HUES48 (cell line): Measurements from ENCODE around the gene DTL.

ENCODE experiments used
- H3K27ac ChIP-seq: one replicate; pipeline ENCODE4 v1.7.0; 2013; ENCODE audit warnings: low read depth, low read length, inconsistent platforms
- H3K27me3 ChIP-seq: 2 replicates; pipeline ENCODE4 v1.6.1; 2013; ENCODE audit warnings: mild to moderate bottlenecking, low read length; ENCODE audit not compliant: control insufficient read depth, insufficient read depth
- H3K36me3 ChIP-seq: 2 replicates; pipeline ENCODE4 v1.6.1; 2013; ENCODE audit warnings: low read length; ENCODE audit not compliant: control insufficient read depth, insufficient read depth
- H3K4me1 ChIP-seq: 2 replicates; pipeline ENCODE4 v1.6.1; 2013; ENCODE audit warnings: mild to moderate bottlenecking, low read length; ENCODE audit not compliant: control insufficient read depth, insufficient read depth
- H3K4me3 ChIP-seq: 2 replicates; pipeline ENCODE4 v1.5.1; 2013; ENCODE audit warnings: mild to moderate bottlenecking, low read depth, low read length
- H3K9ac ChIP-seq: 2 replicates; pipeline ENCODE4 v1.6.1; 2013; ENCODE audit warnings: mild to moderate bottlenecking, low read depth, low read length, moderate library complexity
- H3K9me3 ChIP-seq: 2 replicates; pipeline ENCODE4 v1.6.1; 2013; ENCODE audit warnings: low read length; ENCODE audit not compliant: control insufficient read depth, insufficient read depth

DTL gene

GRCh38 chr1:212111536-212111935 is 76.0 kb downstream of the DTL start:
- Histone ChIP-seq H3K9me3 (no peaks in the 10 kb centered on the region), H3K4me3 (no peak overlapping the region), H3K27me3 (no peaks in the 10 kb centered on the region), H3K36me3 (0 out of 2 replicates have a peak, but pooled peaks cover 7% of the 10 kb centered on the region), H3K9ac (no peak overlapping the region), H3K4me1 (peaks cover 17% of the 10 kb centered on the region), H3K27ac (no peak overlapping the region)

- H3K36me3 ChIP-seq, result 0 out of 2 replicates have a peak, but pooled peaks cover 3% of the 10 kb centered on the region
- no peak overlapping the region for H3K27ac ChIP-seq
- H3K27me3 ChIP-seq, result no peaks in the 10 kb centered on the region
- no peaks in the 10 kb centered on the region for H3K9me3 ChIP-seq
- H3K4me1 ChIP-seq, result 0 out of 2 replicates have a peak, but pooled peaks cover 4% of the 10 kb centered on the region
- H3K4me3 ChIP-seq, result no peak overlapping the region
- H3K9ac ChIP-seq, result no peak overlapping the region
These were observed 78.2 kb downstream of the DTL start for GRCh38 chr1:212113706-212114105.

DNA sequence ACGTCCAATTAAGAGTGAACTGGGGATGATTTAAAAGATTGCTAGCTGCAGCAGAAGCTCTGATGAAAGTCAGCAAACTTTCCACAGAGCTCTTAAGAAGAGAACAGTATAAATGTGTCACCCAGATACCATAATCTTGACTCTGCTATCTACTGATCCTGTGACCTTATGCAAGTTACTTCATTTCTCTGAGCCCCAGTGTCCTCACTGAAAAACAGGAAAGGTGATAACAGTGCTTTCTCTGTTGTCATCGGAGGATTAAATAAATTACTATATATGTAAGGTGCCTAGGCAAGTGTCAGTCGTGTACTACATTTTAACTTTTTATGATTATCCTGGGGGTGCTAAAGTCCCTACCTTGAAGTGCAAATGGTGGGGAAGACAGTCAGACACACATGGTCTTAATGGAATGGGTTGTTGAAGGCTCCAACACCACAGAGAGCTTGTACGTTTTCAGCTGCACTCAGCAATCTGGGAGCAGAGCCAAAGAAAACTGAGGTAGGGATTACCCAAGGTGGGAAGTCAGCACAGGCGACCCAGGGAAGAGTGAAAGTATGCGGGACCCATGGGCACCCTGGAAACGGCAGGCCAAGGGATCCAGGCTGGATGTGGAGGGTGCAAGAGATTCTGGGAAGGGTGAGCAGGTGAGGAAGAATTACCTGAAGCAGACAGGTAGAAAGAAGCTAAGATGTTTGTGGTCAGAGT is 82.8 kb downstream of the DTL start:
- Histone ChIP-seq H3K36me3 (no peaks in the 10 kb centered on the region), H3K27ac (no peak overlapping the region), H3K4me3 (no peak overlapping the region), H3K9me3 (no peaks in the 10 kb centered on the region), H3K9ac (no peak overlapping the region), H3K27me3 (no peaks in the 10 kb centered on the region), H3K4me1 (no peaks in the 10 kb centered on the region)

DNA sequence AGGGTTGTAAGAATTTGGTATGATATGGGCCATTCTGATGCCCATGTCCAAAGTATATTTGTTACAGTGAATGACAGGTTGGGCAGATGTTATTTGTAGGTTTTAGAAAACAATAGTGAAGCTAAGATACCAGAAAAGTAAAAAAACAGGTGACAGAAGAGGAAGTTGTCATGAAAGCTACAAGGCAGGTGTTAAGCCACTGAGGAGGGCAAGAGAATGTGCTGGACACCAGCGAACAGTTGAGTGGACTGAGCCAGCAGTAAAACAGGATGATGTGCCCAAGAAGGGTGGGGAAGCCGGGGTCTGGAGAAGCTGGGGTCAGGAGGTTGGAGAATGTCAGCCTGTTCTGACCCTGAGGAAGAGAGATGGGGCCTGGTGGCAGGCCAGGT is 83.3 kb downstream of the DTL start:
- no peaks in the 10 kb centered on the region for H3K4me1 ChIP-seq
- H3K36me3 ChIP-seq, result no peaks in the 10 kb centered on the region
- no peaks in the 10 kb centered on the region for H3K27me3 ChIP-seq
- H3K27ac ChIP-seq, result no peak overlapping the region
- H3K9ac ChIP-seq, result no peak overlapping the region
- H3K9me3 ChIP-seq, result no peaks in the 10 kb centered on the region
- H3K4me3 ChIP-seq, result no peak overlapping the region

DNA sequence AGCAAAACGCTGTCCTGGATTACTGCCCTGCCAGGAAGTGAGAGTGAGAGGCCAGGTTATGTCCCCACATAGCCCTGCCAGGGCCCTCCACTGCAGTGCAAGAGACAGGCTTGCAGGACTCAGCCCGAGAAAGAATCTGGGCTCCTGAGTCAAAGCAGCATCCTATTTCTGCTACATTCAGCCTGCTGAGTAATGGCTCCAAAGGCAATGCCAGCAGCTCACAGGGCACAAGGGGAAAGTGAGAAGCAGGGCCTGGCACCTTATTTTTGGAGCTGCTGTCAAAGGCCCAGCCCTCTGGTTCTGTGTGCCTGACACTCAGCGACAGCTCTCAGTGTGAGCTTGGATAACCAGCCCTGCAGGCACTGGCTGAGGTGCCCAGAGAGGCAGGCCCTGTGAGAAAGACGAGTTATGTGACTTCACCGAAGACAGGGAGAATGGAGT is 83.9 kb downstream of the DTL start:
- no peak overlapping the region for H3K27ac ChIP-seq
- no peaks in the 10 kb centered on the region for H3K36me3 ChIP-seq
- no peaks in the 10 kb centered on the region for H3K27me3 ChIP-seq
- no peaks in the 10 kb centered on the region for H3K4me1 ChIP-seq
- no peak overlapping the region for H3K9ac ChIP-seq
- H3K9me3 ChIP-seq, result no peaks in the 10 kb centered on the region
- H3K4me3 ChIP-seq, result no peak overlapping the region

DNA sequence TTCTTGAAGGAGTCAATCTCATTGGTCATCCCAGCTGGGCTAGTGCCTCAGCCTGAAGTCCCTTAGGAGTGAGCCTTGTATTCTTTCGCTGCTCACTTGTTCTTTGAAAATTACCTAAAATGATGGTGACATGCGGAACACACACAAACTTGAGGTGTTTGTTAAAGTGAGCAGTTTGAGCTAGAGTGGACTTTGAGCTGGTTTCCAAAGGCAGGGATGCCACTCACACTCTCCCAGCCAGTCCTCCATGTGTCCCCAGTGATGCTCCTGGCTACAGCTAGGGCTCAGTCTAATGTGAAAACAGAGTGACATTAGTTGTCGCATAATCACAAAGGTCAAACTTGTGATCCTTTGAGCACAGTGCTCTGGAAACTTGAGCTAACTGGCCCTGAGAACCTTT is 84.3 kb downstream of the DTL start:
- no peak overlapping the region for H3K4me3 ChIP-seq
- H3K27ac ChIP-seq, result no peak overlapping the region
- H3K36me3 ChIP-seq, result no peaks in the 10 kb centered on the region
- no peaks in the 10 kb centered on the region for H3K9me3 ChIP-seq
- no peaks in the 10 kb centered on the region for H3K27me3 ChIP-seq
- no peaks in the 10 kb centered on the region for H3K4me1 ChIP-seq
- no peak overlapping the region for H3K9ac ChIP-seq

- no peaks in the 10 kb centered on the region for H3K27me3 ChIP-seq
- no peak overlapping the region for H3K9ac ChIP-seq
These were observed 86.2 kb downstream of the DTL start for GRCh38 chr1:212121779-212122178.

GRCh38 chr1:212124690-212125582 is 89.4 kb downstream of the DTL start:
- Histone ChIP-seq H3K4me3 (no peak overlapping the region), H3K27ac (no peak overlapping the region), H3K36me3 (no peaks in the 10 kb centered on the region), H3K9me3 (no peaks in the 10 kb centered on the region), H3K9ac (no peak overlapping the region), H3K27me3 (no peaks in the 10 kb centered on the region), H3K4me1 (peaks cover 10% of the 10 kb centered on the region)

More at GRCh38 chr1:212121779-212122178, 86.2 kb downstream of the DTL start:
- no peak overlapping the region for H3K27ac ChIP-seq
- 0 out of 2 replicates have a peak, but pooled peaks cover 3% of the 10 kb centered on the region for H3K4me1 ChIP-seq
- H3K36me3 ChIP-seq, result no peaks in the 10 kb centered on the region
- no peak overlapping the region for H3K4me3 ChIP-seq
- H3K9me3 ChIP-seq, result no peaks in the 10 kb centered on the region

DNA sequence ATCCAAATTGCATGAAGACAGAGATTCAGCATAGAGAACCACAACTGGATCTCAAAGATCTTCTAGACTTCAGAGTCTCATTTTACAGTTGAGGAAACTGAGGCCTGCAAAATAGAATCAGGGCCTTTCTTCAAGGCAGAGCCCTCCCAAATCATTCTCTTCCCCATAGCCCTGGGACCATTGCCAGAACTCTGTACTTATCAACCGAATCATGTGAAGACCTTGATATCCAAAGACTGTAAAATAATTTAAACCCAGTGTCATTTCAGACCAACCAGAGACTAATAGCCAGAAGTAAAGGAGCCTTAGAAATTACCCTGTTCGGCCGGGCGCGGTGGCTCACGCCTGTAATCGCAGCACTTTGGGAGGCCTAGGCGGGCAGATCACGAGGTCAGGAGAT is 90.1 kb downstream of the DTL start:
- Histone ChIP-seq H3K4me1 (peaks cover 10% of the 10 kb centered on the region), H3K9ac (no peak overlapping the region), H3K27me3 (no peaks in the 10 kb centered on the region), H3K4me3 (no peak overlapping the region), H3K27ac (no peak overlapping the region), H3K9me3 (no peaks in the 10 kb centered on the region), H3K36me3 (no peaks in the 10 kb centered on the region)

- H3K4me3 ChIP-seq, result no peak overlapping the region
- H3K9me3 ChIP-seq, result no peaks in the 10 kb centered on the region
- peak overlapping the region; percentile 75 for H3K27ac ChIP-seq
- no peaks in the 10 kb centered on the region for H3K27me3 ChIP-seq
- H3K36me3 ChIP-seq, result no peaks in the 10 kb centered on the region
- peaks cover 10% of the 10 kb centered on the region for H3K4me1 ChIP-seq
- no peak overlapping the region for H3K9ac ChIP-seq
These were observed 91.7 kb downstream of the DTL start for GRCh38 chr1:212127221-212127620.

- no peaks in the 10 kb centered on the region for H3K9me3 ChIP-seq
These were observed 94.2 kb downstream of the DTL start for GRCh38 chr1:212129781-212130180.

More at GRCh38 chr1:212129781-212130180, 94.2 kb downstream of the DTL start:
- Histone ChIP-seq H3K9ac (no peak overlapping the region), H3K4me3 (no peak overlapping the region), H3K27me3 (no peaks in the 10 kb centered on the region), H3K36me3 (no peaks in the 10 kb centered on the region), H3K4me1 (peaks cover 10% of the 10 kb centered on the region), H3K27ac (no peak overlapping the region)
